HCT116 (cell line): ENCODE data around the gene NKX1-1. TPM values are rescaled to one million over a fixed set of nuclear protein-coding genes. Genes with fewer than 3 reads are reported as not detected.

Source experiments
- ATAC-seq: fragments of 200-7000 bp; cut with Tn5 transposase; 2 replicates; pipeline ENCODE4 v1.9.1; 2020; ENCODE audit warnings: mild to moderate bottlenecking, moderate library complexity
- BruUV-seq: library from RNA; stranded (reverse); fragments of 400-500 nt; replicated peaks from 2 replicates; lab custom pipeline; 2021; lab: Mats Ljungman, UMichigan
- CTCF ChIA-PET: fragments of 300-600 bp; sonication (Branson Sonifier 250); formaldehyde crosslinking; loops from one replicate; lab custom pipeline; 2021; ENCODE audit warnings: antibody characterized with exemption; lab: Charles Lee
- POLR2A ChIA-PET: fragments of 300-600, 350-600 bp; sonication (Branson Sonifier 250); formaldehyde crosslinking; loops from one replicate; lab custom pipeline; 2021; ENCODE audit warnings: antibody characterized with exemption; lab: Charles Lee
- RAD21 ChIA-PET, 2 experiments: fragments of 300-600 bp; sonication (Branson Sonifier 250); formaldehyde crosslinking; loops; one replicate each; lab custom pipeline; 2023; ENCODE audit warnings: low total read pairs in 2 of 2; ENCODE audit not compliant: uncharacterized antibody in 2 of 2, unreplicated experiment in 2 of 2, low non-redundant PET in 1 of 2; lab: Charles Lee
- DNase-seq: peaks from one replicate; pipeline ENCODE4 v3.0.0-alpha.2; 2010; ENCODE audit warnings: low read depth, low spot score
- H2AFZ ChIP-seq: fragments of 200-600 bp; shearing (Covaris generic), sonication (generic); 2 replicates; pipeline ENCODE4 v1.6.1; 2017; ENCODE audit warnings: low read depth, mixed run types, mixed read lengths, antibody characterized with exemption, low read length; ENCODE audit not compliant: poor library complexity, severe bottlenecking
- H3K27ac ChIP-seq: 2 replicates; pipeline ENCODE4 v1.5.1; 2012; ENCODE audit warnings: low read depth, low read length
- H3K27me3 ChIP-seq: fragments of 200-600 bp; sonication (generic); 2 replicates; pipeline ENCODE4 v1.6.1; 2016; ENCODE audit warnings: mixed run types, low read length, mixed read lengths; ENCODE audit not compliant: insufficient read depth
- H3K36me3 ChIP-seq, 2 experiments: fragments of 200-500 bp in 1 of 2; fragments of 200-600 bp in 1 of 2; sonication (Bioruptor generic) in 1 of 2; sonication (generic) in 1 of 2; 2 replicates each; pipeline versions ENCODE4 v1.5.1 to v1.6.1; 2014 to 2016; ENCODE audit warnings: low read length in 2 of 2, inconsistent platforms in 1 of 2, mixed read lengths in 1 of 2, mixed run types in 1 of 2; ENCODE audit not compliant: insufficient read depth in 2 of 2, control insufficient read depth in 1 of 2
- H3K4me1 ChIP-seq, 2 experiments: fragments of 200-600 bp in 1 of 2; sonication (generic) in 1 of 2; 2 replicates each; pipeline versions ENCODE4 v1.5.1 to v1.6.1; 2012 to 2017; ENCODE audit warnings: low read length in 2 of 2, inconsistent platforms in 1 of 2, mild to moderate bottlenecking in 1 of 2, mixed read lengths in 1 of 2, mixed run types in 1 of 2, moderate library complexity in 1 of 2; ENCODE audit not compliant: insufficient read depth in 2 of 2, control insufficient read depth in 1 of 2
- H3K4me2 ChIP-seq: fragments of 200-600 bp; sonication (generic); 2 replicates; pipeline ENCODE4 v1.6.1; 2017; ENCODE audit warnings: mixed run types, low read length, mixed read lengths
- H3K4me3 ChIP-seq, 2 experiments: fragments of 200-600 bp in 1 of 2; sonication (generic) in 1 of 2; replicated peaks in 1 of 2; 2 replicates each; pipeline ENCODE4 v1.5.1; 2011 to 2016; ENCODE audit warnings: low read length in 2 of 2, control low read depth in 1 of 2, low read depth in 1 of 2, mild to moderate bottlenecking in 1 of 2, mixed read lengths in 1 of 2, mixed run types in 1 of 2
- H3K79me2 ChIP-seq: fragments of 200-600 bp; sonication (generic); 2 replicates; pipeline ENCODE4 v1.6.1; 2017; ENCODE audit warnings: mild to moderate bottlenecking, mixed run types, low read length, moderate library complexity, mixed read lengths; ENCODE audit not compliant: insufficient read depth
- H3K9ac ChIP-seq: fragments of 200-600 bp; sonication (generic); 2 replicates; pipeline ENCODE4 v1.6.1; 2016; ENCODE audit warnings: low read length, mixed read lengths
- H3K9me2 ChIP-seq: fragments of 200-600 bp; sonication (generic), shearing (Covaris generic); 2 replicates; pipeline ENCODE4 v1.6.1; 2017; ENCODE audit warnings: mixed run types, mild to moderate bottlenecking, moderate library complexity; ENCODE audit not compliant: insufficient read depth
- H3K9me3 ChIP-seq, 2 experiments: fragments of 200-500 bp in 1 of 2; fragments of 200-600 bp in 1 of 2; sonication (Bioruptor generic) in 1 of 2; sonication (generic) in 1 of 2; 2 replicates each; pipeline ENCODE4 v1.6.1; 2014 to 2017; ENCODE audit warnings: low read length in 2 of 2, mixed read lengths in 2 of 2, inconsistent platforms in 1 of 2, low read depth in 1 of 2, mild to moderate bottlenecking in 1 of 2, mixed run types in 1 of 2, moderate library complexity in 1 of 2; ENCODE audit not compliant: control insufficient read depth in 1 of 2, insufficient read depth in 1 of 2
- H4K20me1 ChIP-seq: fragments of 200-600 bp; sonication (generic), shearing (Covaris generic); 2 replicates; pipeline ENCODE4 v1.6.1; 2017; ENCODE audit warnings: mixed run types, mild to moderate bottlenecking, moderate library complexity; ENCODE audit not compliant: insufficient read depth
- CBX3 ChIP-seq: IDR thresholded peaks from 2 replicates; pipeline ENCODE4 v1.6.1; 2012; ENCODE audit warnings: low read depth
- CEBPB ChIP-seq: IDR thresholded peaks from 2 replicates; pipeline ENCODE4 v1.6.1; 2012; ENCODE audit warnings: low read depth
- EGR1 ChIP-seq: IDR thresholded peaks from 2 replicates; pipeline ENCODE4 v1.6.1; 2012; ENCODE audit warnings: low read depth
- ELF1 ChIP-seq: IDR thresholded peaks from 2 replicates; pipeline ENCODE4 v1.6.1; 2012; ENCODE audit warnings: low read depth, borderline replicate concordance
- EZH2 ChIP-seq: fragments of 200-600 bp; sonication (generic); IDR thresholded peaks from 2 replicates; pipeline ENCODE4 v1.6.1; 2017; ENCODE audit warnings: antibody characterized with exemption, mixed run types
- FOSL1 ChIP-seq: IDR thresholded peaks from 2 replicates; pipeline ENCODE4 v1.6.1; 2012; ENCODE audit warnings: low read depth
- JUND ChIP-seq: IDR thresholded peaks from 2 replicates; pipeline ENCODE4 v1.6.1; 2012
- POLR2AphosphoS5 ChIP-seq: IDR thresholded peaks from 2 replicates; pipeline ENCODE4 v1.6.1; 2011; ENCODE audit warnings: mild to moderate bottlenecking, low read depth, low read length, moderate library complexity
- RAD21 ChIP-seq: IDR thresholded peaks from 2 replicates; pipeline ENCODE4 v1.6.1; 2012; ENCODE audit warnings: low read depth, mild to moderate bottlenecking
- SIN3A ChIP-seq: IDR thresholded peaks from 2 replicates; pipeline ENCODE4 v1.6.1; 2012; ENCODE audit warnings: low read depth
- SRF ChIP-seq: IDR thresholded peaks from 2 replicates; pipeline ENCODE4 v1.6.1; 2012; ENCODE audit warnings: low read depth
- TCF7L2 ChIP-seq: IDR thresholded peaks from 2 replicates; pipeline ENCODE4 v1.7.0; 2011; ENCODE audit warnings: borderline replicate concordance, inconsistent platforms; ENCODE audit not compliant: insufficient read depth, insufficient read length; ENCODE audit errors: extremely low read depth
- YY1 ChIP-seq: IDR thresholded peaks from 2 replicates; pipeline ENCODE4 v1.6.1; 2011; ENCODE audit warnings: low read length, low read depth, moderate library complexity, mild to moderate bottlenecking; ENCODE audit not compliant: insufficient replicate concordance; ENCODE audit errors: extremely low read depth
- ZFX ChIP-seq: fragments of 450-650 bp; IDR thresholded peaks from 2 replicates; pipeline ENCODE4 v1.6.1; 2017
- ZNF274 ChIP-seq: fragments of 200-500 bp; sonication (Bioruptor generic); IDR thresholded peaks from 2 replicates; pipeline ENCODE4 v1.6.1; 2014; ENCODE audit warnings: mild to moderate bottlenecking, low read depth, low read length, inconsistent platforms
- intact Hi-C: fragments of 100-400 bp; cut with micrococcal nuclease; formaldehyde crosslinking; loops from 2 replicates; pipeline ENCODE4 v1.10.0; 2022
- total RNA-seq: library from RNA; stranded (reverse); gene quantifications from one replicate; pipeline ENCODE4 v1.2.1, GENCODE V29; 2021; ENCODE audit not compliant: unreplicated experiment
- TF ChIP-seq, protein P1 (sequence below): IDR thresholded peaks from 2 replicates; pipeline ENCODE4 v1.6.1; 2011; ENCODE audit warnings: mild to moderate bottlenecking, low read length, moderate library complexity; ENCODE audit not compliant: insufficient replicate concordance; ENCODE audit errors: extremely low read depth
- TF ChIP-seq, protein P2 (sequence below): IDR thresholded peaks from 2 replicates; pipeline ENCODE4 v1.6.1; 2012; ENCODE audit warnings: low read depth

NKX1-1 gene
- total RNA-seq, 1 experiment from 2014 or later, result not detected

DNA sequence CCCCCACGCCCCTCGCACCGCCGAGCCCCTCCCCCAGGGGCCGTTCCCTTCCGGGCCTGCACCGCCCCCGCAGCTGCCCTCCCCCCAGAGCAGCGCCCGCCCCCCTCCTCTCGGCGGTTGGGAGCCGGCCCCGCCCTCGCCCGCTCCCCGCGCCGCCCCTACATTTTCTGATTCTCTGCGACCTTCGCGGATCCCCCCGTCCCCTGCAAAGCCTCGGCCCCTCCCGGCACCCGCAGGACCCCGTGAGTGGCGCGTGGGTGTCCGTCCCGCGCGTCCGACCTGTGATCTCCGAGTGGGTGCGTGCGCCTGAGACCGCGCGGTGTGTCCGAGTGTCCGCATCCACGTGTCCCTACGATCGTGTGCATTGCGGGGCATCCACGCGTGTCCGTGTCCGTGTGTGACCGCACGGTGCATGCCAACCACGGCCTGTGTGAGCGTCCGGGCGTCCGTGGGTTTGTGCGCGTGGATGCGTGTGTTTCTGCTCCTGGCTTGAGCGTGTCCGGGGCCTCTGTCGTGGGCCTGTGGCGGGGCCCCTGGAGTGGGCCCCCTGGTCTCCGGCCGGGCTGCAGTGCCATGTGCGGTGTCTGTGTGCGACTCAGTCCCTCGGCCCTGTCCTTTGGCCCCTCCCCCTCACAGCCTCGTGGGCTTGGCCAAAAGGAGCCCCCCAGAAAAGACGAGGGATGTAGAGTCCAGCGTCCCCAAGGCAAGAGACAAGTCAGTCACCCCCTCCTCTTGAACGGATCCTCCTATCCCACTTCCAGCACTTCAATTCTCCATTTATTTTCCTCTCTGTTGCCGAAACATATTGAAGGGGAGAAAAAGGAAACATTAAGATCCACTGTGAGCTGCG is 8.8 kb upstream of the NKX1-1 start:
- Histone ChIP-seq H3K27me3 (no peaks in the 10 kb centered on the region), H2AFZ (no peak overlapping the region), H3K9me2 (no peaks in the 10 kb centered on the region), H3K27ac (no peak overlapping the region), H3K4me1 (no peaks in the 10 kb centered on the region), H3K4me2 (no peak overlapping the region), H3K79me2 (no peaks in the 10 kb centered on the region), H3K36me3 (no peaks in the 10 kb centered on the region), H3K4me3 (no peak overlapping the region), H3K9me3 (no peaks in the 10 kb centered on the region), H3K9ac (no peak overlapping the region), H4K20me1 (no peaks in the 10 kb centered on the region)
- intact Hi-C loops, result no loop called here
- no peak for TF ChIP-seq TCF7L2
- TF ChIP-seq CBX3, result no peak
- TF ChIP-seq CEBPB, result no peak
- no peak for TF ChIP-seq RAD21
- TF ChIP-seq SIN3A, result no peak
- no peak for TF ChIP-seq EGR1
- TF ChIP-seq POLR2AphosphoS5, result no peak
- no peak for TF ChIP-seq SRF
- TF ChIP-seq FOSL1, result no peak
- TF ChIP-seq JUND, result no peak
- no peak for TF ChIP-seq ZNF274
- no peak for TF ChIP-seq YY1
- TF ChIP-seq EZH2, result no peak
- TF ChIP-seq ELF1, result no peak
- TF ChIP-seq, protein P1, sequence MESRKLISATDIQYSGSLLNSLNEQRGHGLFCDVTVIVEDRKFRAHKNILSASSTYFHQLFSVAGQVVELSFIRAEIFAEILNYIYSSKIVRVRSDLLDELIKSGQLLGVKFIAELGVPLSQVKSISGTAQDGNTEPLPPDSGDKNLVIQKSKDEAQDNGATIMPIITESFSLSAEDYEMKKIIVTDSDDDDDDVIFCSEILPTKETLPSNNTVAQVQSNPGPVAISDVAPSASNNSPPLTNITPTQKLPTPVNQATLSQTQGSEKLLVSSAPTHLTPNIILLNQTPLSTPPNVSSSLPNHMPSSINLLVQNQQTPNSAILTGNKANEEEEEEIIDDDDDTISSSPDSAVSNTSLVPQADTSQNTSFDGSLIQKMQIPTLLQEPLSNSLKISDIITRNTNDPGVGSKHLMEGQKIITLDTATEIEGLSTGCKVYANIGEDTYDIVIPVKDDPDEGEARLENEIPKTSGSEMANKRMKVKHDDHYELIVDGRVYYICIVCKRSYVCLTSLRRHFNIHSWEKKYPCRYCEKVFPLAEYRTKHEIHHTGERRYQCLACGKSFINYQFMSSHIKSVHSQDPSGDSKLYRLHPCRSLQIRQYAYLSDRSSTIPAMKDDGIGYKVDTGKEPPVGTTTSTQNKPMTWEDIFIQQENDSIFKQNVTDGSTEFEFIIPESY, result no peak
- no peak for TF ChIP-seq ZFX
- TF ChIP-seq, protein P2, sequence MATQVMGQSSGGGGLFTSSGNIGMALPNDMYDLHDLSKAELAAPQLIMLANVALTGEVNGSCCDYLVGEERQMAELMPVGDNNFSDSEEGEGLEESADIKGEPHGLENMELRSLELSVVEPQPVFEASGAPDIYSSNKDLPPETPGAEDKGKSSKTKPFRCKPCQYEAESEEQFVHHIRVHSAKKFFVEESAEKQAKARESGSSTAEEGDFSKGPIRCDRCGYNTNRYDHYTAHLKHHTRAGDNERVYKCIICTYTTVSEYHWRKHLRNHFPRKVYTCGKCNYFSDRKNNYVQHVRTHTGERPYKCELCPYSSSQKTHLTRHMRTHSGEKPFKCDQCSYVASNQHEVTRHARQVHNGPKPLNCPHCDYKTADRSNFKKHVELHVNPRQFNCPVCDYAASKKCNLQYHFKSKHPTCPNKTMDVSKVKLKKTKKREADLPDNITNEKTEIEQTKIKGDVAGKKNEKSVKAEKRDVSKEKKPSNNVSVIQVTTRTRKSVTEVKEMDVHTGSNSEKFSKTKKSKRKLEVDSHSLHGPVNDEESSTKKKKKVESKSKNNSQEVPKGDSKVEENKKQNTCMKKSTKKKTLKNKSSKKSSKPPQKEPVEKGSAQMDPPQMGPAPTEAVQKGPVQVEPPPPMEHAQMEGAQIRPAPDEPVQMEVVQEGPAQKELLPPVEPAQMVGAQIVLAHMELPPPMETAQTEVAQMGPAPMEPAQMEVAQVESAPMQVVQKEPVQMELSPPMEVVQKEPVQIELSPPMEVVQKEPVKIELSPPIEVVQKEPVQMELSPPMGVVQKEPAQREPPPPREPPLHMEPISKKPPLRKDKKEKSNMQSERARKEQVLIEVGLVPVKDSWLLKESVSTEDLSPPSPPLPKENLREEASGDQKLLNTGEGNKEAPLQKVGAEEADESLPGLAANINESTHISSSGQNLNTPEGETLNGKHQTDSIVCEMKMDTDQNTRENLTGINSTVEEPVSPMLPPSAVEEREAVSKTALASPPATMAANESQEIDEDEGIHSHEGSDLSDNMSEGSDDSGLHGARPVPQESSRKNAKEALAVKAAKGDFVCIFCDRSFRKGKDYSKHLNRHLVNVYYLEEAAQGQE, result no peak
- ChIA-PET POLR2A (no interaction called here), CTCF (no interaction called here), RAD21 (no interaction called here)
- DNase-seq (no peak), ATAC-seq (no peak)
- BruUV-seq, result no TSS peak
